Measurements from ENCODE around the gene SMPD3.

DNA sequence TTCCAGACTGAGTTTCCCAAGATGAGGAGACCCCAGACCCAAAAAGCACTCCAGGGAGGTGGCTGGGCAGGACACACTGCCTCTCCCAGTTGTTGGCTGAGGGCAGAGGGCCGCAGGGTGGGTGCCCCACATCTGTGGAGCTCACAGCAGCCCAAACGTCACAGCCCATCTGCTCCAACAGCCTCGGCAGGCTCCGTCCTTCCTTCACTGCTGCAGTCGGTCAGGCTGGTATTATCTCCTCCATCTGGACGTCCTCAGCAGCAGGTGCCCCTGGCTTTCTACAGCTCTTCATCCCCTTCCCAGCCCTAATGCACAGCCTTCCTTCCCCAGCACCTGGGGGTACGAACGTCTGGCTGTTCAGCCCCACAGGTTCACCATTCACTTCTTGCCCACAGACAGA is 82.2 kb downstream of the SMPD3 start:
- TF ChIP-seq EP300 (IDR thresholded peaks at IDR 0.05), result no peak
- TF ChIP-seq, protein P1, sequence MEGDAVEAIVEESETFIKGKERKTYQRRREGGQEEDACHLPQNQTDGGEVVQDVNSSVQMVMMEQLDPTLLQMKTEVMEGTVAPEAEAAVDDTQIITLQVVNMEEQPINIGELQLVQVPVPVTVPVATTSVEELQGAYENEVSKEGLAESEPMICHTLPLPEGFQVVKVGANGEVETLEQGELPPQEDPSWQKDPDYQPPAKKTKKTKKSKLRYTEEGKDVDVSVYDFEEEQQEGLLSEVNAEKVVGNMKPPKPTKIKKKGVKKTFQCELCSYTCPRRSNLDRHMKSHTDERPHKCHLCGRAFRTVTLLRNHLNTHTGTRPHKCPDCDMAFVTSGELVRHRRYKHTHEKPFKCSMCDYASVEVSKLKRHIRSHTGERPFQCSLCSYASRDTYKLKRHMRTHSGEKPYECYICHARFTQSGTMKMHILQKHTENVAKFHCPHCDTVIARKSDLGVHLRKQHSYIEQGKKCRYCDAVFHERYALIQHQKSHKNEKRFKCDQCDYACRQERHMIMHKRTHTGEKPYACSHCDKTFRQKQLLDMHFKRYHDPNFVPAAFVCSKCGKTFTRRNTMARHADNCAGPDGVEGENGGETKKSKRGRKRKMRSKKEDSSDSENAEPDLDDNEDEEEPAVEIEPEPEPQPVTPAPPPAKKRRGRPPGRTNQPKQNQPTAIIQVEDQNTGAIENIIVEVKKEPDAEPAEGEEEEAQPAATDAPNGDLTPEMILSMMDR (IDR thresholded peaks at IDR 0.05), result no peak
- TF ChIP-seq POLR2A (IDR thresholded peaks at IDR 0.05), result no peak
